Astrocyte of the cerebellum (primary cell): Measurements from ENCODE around the gene FRRS1L.

Source experiments
- DNase-seq: peaks from one replicate; pipeline ENCODE4 v3.0.0-alpha.2; 2011; ENCODE audit warnings: low read depth
- H3K4me3 ChIP-seq: 2 replicates; pipeline ENCODE4 v1.5.1; 2011; ENCODE audit warnings: mild to moderate bottlenecking, low read depth, low read length, moderate library complexity
- CTCF ChIP-seq: IDR thresholded peaks from 2 replicates; pipeline ENCODE4 v1.5.1; 2012; ENCODE audit warnings: low read length, low read depth, moderate library complexity, mild to moderate bottlenecking; ENCODE audit errors: missing control alignments
- in situ Hi-C: cut with HindIII; loops from 2 replicates; pipeline ENCODE4 v1.10.0; 2017; ENCODE audit warnings: low sequenced_read_pairs

The FRRS1L gene

GRCh38 chr9:109083813-109084405 is 83.1 kb downstream of the FRRS1L start:
- TF ChIP-seq CTCF: no peak
- in situ Hi-C loops: no loop called here
- no peak for DNase-seq
- H3K4me3 ChIP-seq: no peak overlapping the region

- H3K4me3 ChIP-seq: no peak overlapping the region
- no peak for TF ChIP-seq CTCF
- in situ Hi-C loops: no loop called here
- no peak for DNase-seq
Observed at GRCh38 chr9:109083141-109083540, 83.9 kb downstream of the FRRS1L start.

GRCh38 chr9:109082091-109082620 is 84.9 kb downstream of the FRRS1L start:
- no peak overlapping the region for H3K4me3 ChIP-seq
- DNase-seq: no peak
- TF ChIP-seq CTCF: no peak
- in situ Hi-C loops: no loop called here
